ENCODE measurements around the gene SELL.
"Not testable (repeated sequence)": the region's sequence is repeated elsewhere in the genome, so short reads cannot be mapped to it uniquely, and the experiment has no call there.

SELL gene

GRCh38 chr1:169662680-169663079, 48.7 kb downstream of the SELL start:
- not testable (repeated sequence) for DNase-seq

GRCh38 chr1:169661066-169661465, 50.4 kb downstream of the SELL start:
- not testable (repeated sequence) for DNase-seq

GRCh38 chr1:169658777-169659176, 52.6 kb downstream of the SELL start:
- DNase-seq: not testable (repeated sequence)

- DNase-seq: no peak
Measured at GRCh38 chr1:169653873-169654272, 57.5 kb downstream of the SELL start.

- DNase-seq: no peak
Measured at GRCh38 chr1:169651035-169651434, 60.4 kb downstream of the SELL start.

- DNase-seq: no peak
Measured at GRCh38 chr1:169650551-169650950, 60.9 kb downstream of the SELL start.

GRCh38 chr1:169648709-169649108, 62.7 kb downstream of the SELL start:
- DNase-seq: no peak

- no peak for DNase-seq
Measured at GRCh38 chr1:169648187-169648586, 63.2 kb downstream of the SELL start.

- DNase-seq: no peak
Measured at GRCh38 chr1:169647512-169647911, 63.9 kb downstream of the SELL start.

GRCh38 chr1:169644297-169644696, 67.1 kb downstream of the SELL start:
- DNase-seq: no peak

All from activated T-cell treated with anti-CD3 and anti-CD28 coated beads for 4 hours (primary cell).